HuH-7.5 (cell line): ENCODE results near the gene RNF25.

Experiments
- DNase-seq: peaks from one replicate; pipeline ENCODE4 v3.0.0; 2011; ENCODE audit warnings: low spot score

RNF25 gene, protein sequence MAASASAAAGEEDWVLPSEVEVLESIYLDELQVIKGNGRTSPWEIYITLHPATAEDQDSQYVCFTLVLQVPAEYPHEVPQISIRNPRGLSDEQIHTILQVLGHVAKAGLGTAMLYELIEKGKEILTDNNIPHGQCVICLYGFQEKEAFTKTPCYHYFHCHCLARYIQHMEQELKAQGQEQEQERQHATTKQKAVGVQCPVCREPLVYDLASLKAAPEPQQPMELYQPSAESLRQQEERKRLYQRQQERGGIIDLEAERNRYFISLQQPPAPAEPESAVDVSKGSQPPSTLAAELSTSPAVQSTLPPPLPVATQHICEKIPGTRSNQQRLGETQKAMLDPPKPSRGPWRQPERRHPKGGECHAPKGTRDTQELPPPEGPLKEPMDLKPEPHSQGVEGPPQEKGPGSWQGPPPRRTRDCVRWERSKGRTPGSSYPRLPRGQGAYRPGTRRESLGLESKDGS

GRCh38 chr2:218671654-218672566, at the start of gene RNF25, which contains the start of gene STK36:
Gene RNF25, minus strand, starts transcription at chr2:218672002. Its CDS starts 32 bp downstream, at chr2:218671970.
Gene STK36, plus strand, starts transcription at chr2:218672086. Its CDS starts 744 bp downstream, at chr2:218672830.
- DNase-seq: peak; percentile 83

DNA sequence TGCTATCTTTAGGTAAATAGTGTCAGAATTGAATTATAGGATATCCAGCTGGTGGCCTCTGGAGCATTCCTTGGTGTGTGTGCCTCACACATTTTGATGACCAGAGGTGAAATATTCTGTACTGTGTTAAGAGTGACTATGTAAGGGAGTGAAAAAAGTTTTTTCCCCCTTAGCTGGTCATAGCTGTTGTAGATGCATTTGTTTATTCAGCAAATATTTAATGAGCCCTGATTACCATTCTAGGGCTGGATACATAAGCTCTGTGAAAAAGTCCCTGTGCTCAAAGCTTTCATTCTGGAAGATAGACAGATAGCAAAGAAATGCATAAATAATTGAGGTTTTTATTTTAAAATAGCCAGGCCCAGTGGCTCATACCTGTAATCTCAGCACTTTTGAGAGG, 49.7 kb upstream of the RNF25 start:
- DNase-seq: no peak

GRCh38 chr2:218720048-218721041, 48.5 kb upstream of the RNF25 start:
- DNase-seq: no peak

- DNase-seq: no peak
Measured at GRCh38 chr2:218719457-218719856, 47.7 kb upstream of the RNF25 start.

DNA sequence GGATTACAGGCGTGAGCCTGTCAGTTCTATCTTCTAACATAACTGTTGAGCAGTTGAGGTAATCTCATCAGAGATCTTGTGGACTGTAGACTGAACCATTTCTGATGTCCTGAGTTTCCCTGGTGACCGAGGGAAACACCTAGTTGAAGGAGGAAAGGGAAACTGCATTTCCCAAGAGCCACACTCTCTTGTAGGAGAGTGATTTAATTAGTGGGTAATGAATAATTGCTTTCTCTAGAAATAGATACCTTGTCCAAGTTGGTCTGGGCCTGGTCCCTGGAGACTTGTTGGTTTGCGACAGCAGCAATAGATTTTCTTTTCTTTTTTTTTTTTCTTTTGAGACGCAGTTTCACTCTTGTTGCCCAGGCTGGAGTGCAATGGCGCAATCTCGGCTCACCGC, 46.3 kb upstream of the RNF25 start:
- DNase-seq: no peak

DNA sequence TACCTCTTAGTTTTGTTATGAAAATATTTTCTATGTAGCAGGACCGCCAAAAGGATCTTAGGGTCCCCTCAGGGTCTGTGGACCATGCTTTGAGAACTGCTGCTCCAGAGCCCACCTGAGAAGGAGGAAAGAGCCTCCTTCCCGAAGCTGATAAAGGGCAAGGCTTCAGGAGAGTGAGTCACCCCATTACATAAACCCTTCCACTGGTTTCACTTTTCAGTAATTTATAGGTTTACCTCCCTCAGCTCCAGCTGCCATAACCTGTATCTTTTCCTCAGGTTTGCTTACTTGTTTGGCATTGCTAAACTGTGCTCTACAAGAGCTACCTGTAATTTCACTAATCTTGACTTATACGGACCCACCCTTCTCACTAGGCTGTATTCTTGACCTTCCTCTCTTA, 45.5 kb upstream of the RNF25 start:
- no peak for DNase-seq

- no peak for DNase-seq
Measured at GRCh38 chr2:218716070-218716469, 44.3 kb upstream of the RNF25 start.

DNA sequence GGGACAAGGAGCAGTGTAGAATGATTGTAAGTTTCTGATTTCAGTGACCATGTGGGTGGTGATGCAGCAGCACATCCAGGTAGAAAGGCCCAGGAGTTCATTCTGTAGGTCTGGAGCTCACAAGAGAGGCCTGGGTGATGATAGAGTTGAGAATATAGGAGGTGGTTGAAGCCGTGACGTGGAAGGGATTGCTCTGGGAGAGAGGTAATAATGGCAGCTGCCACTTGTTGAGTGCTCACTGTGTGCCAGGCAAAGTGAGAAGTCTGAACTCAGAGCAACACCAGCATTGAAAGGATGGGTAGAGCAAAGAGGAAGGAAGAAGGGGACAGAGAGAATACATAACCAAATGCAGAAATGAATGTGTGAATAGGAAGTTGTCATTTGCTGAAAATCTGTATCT, 42.1 kb upstream of the RNF25 start:
- no peak for DNase-seq

- DNase-seq: no peak
Measured at GRCh38 chr2:218711550-218711929, 39.7 kb upstream of the RNF25 start.

DNA sequence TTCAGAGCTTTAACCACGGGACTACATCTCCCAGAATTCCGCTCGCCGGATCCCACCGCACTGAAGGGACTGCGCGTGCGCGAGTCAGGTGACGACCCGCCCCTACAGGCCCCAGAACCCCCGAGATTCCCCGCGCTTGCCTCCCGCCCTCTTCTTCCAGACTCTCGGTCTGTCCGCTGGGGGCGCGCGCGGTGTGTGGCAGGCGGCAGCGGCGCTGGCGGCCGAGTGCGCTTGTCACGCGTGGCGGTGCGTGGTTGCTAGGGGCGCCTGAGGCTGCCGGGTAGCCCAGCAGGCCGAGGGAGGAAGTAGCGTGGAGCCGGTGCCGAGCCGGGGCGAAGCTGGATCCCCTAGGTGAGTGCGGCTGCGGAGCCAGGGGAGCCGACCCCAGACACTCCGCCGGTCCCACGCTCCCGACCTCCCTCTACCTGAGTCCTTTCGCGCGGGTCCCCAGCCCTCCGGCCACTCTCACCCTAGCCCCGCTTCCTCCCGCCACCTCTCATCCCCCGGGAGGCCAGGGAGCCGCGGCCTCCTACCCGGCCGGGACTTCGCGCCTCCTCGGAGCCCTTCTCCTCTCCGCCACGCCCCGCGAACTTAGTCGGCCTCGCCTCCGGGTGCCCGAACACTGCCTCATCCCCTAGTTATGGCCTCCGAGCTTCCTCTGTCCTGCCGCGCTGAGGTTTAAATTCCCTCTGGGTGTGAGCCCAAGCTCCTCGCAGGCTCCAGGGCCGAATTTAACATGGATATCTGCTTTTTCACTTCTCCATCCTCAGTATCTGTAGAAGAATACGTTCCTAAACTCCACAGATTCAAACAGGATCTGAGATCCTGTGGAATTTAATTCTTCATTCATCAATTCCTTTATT, 39.1 kb upstream of the RNF25 start, which contains the start of gene TTLL4:
TSS of gene TTLL4 (plus strand) at position 149 of the 863 bp plus-strand sequence. CDS start 26,842 bp downstream, outside the sequence.
- DNase-seq: peak; percentile 95

DNA sequence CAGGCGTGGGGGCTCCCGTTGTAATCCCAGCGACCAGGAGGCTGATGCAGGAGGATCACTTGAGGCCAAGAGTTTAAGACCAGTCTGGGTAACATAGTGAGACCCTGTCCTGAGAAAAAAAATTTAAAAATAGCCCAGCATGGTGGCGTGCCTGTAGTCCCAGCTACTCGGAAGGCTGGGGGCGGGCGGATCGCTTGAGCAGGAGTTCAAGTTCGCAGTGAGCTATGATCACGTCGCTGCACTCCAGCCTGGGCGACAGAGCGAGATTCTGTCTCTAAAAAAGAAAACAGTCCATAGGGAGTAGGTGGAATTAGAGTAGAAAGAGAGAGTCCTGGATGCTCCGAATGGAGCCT, 38.5 kb upstream of the RNF25 start:
- DNase-seq: no peak

- DNase-seq: no peak
Measured at GRCh38 chr2:218709908-218710307, 38.1 kb upstream of the RNF25 start.

GRCh38 chr2:218708086-218708485, 36.3 kb upstream of the RNF25 start:
- no peak for DNase-seq

DNA sequence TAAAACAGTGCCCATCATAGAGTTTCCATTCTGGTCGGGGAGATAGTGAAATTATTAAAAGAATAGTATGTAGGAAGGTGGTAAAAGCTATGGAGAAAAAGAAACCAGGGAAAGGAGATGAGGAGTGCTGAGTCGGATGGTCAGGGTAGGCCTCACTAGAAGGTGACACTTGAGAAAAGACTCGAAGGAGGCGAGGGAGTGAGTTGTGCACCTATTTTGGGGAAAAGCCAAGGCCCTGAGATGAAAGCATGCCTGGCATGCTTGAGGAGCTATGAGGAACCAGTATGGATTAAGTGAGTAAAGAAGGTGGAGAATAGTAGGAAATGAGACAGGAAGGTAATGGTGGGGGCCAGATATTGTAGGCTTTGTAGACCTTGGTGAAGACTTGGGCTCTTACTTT, 31.5 kb upstream of the RNF25 start:
- no peak for DNase-seq

- DNase-seq: no peak
Measured at GRCh38 chr2:218701806-218702205, 30.0 kb upstream of the RNF25 start.

DNA sequence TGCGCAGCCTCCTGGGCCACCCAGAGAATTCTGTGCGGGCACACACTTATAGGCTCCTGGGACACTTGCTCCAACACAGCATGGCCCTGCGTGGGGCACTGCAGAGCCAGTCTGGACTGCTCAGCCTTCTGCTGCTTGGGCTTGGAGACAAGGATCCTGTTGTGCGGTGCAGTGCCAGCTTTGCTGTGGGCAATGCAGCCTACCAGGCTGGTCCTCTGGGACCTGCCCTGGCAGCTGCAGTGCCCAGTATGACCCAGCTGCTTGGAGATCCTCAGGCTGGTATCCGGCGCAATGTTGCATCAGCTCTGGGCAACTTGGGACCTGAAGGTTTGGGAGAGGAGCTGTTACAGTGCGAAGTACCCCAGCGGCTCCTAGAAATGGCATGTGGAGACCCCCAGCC, 27.1 kb upstream of the RNF25 start:
- DNase-seq: no peak

GRCh38 chr2:218694405-218695145, 22.8 kb upstream of the RNF25 start:
- no peak for DNase-seq

- no peak for DNase-seq
Measured at GRCh38 chr2:218691234-218691633, 19.4 kb upstream of the RNF25 start.

DNA sequence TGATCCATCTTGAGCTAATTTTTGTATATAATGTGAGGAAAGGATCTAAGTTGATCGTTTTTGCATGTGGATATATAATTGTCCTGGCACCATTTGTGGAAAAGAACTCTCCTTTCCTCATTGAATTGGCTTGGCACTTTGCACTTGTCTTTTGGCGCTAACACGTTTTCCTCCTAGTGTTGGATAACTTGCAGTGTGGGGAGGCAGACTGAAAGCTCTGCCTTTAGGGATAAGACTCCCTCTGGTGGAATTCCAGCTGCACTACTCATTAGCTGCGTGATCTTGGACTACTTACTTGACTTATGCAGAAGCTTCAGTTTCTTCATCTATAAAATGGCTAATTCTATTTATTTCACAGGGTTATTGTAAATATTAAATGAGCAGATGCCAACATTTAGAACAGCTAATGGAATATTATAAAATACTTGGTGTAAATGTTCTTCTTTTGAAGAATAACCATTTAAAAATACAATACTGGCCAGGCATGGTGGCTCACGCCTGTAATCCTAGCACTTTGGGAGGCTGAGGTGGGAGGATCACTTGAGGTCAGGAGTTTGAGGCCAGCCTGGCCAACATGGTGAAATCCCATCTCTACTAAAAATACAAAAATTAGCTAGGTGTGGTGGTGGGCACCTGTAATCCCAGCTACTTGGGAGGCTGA, 15.7 kb upstream of the RNF25 start:
- peak; percentile 60 for DNase-seq
